Duodenal mucosa (tissue), 2 donors: Measurements from ENCODE around the gene NYAP2.

Experiments used
- H3K27ac ChIP-seq: one replicate; pipeline ENCODE4 v1.7.0; 2013; ENCODE audit warnings: low read depth, low read length
- H3K27me3 ChIP-seq, 2 donors: one replicate each; pipeline ENCODE4 v1.7.0; 2013; ENCODE audit warnings: low read length in 2 of 2, control low read depth in 1 of 2; ENCODE audit not compliant: insufficient read depth in 2 of 2, control insufficient read depth in 1 of 2
- H3K36me3 ChIP-seq, 2 donors: one replicate each; pipeline ENCODE4 v1.7.0; 2013; ENCODE audit warnings: low read length in 2 of 2, control low read depth in 1 of 2; ENCODE audit not compliant: insufficient read depth in 2 of 2, control insufficient read depth in 1 of 2
- H3K4me1 ChIP-seq, 2 donors: one replicate each; pipeline ENCODE4 v1.7.0; 2013; ENCODE audit warnings: low read length in 2 of 2, control low read depth in 1 of 2; ENCODE audit not compliant: insufficient read depth in 2 of 2, control insufficient read depth in 1 of 2
- H3K4me3 ChIP-seq, 2 donors: one replicate each; pipeline ENCODE4 v1.7.0; 2013; ENCODE audit warnings: low read length in 2 of 2, low read depth in 1 of 2
- H3K9ac ChIP-seq, 2 donors: one replicate each; pipeline ENCODE4 v1.7.0; 2013; ENCODE audit warnings: low read length in 2 of 2, low read depth in 1 of 2
- H3K9me3 ChIP-seq, 2 donors: one replicate each; pipeline ENCODE4 v1.7.0; 2013; ENCODE audit warnings: low read length in 2 of 2, control low read depth in 1 of 2; ENCODE audit not compliant: control insufficient read depth in 1 of 2

The NYAP2 gene

GRCh38 chr2:225600444-225600843, 200.9 kb downstream of the NYAP2 start:
- Histone ChIP-seq H3K27ac (no peak overlapping the region), H3K4me3 (no peak overlapping the region), H3K4me1 (no peaks in the 10 kb centered on the region), H3K36me3 (no peaks in the 10 kb centered on the region), H3K27me3 (no peaks in the 10 kb centered on the region), H3K9me3 (no peaks in the 10 kb centered on the region), H3K9ac (no peak overlapping the region)

GRCh38 chr2:225600865-225601264, 201.4 kb downstream of the NYAP2 start:
- Histone ChIP-seq H3K4me1 (no peaks in the 10 kb centered on the region), H3K36me3 (no peaks in the 10 kb centered on the region), H3K9ac (no peak overlapping the region), H3K27ac (no peak overlapping the region), H3K4me3 (no peak overlapping the region), H3K9me3 (no peaks in the 10 kb centered on the region), H3K27me3 (no peaks in the 10 kb centered on the region)

GRCh38 chr2:225602205-225602604, 202.7 kb downstream of the NYAP2 start:
- Histone ChIP-seq H3K4me1 (no peaks in the 10 kb centered on the region), H3K36me3 (no peaks in the 10 kb centered on the region), H3K4me3 (no peak overlapping the region), H3K9ac (no peak overlapping the region), H3K27me3 (no peaks in the 10 kb centered on the region), H3K9me3 (no peaks in the 10 kb centered on the region), H3K27ac (no peak overlapping the region)

GRCh38 chr2:225608136-225608535, 208.6 kb downstream of the NYAP2 start:
- no peaks in the 10 kb centered on the region for H3K9me3 ChIP-seq
- no peaks in the 10 kb centered on the region for H3K36me3 ChIP-seq
- H3K4me3 ChIP-seq = no peak overlapping the region
- H3K9ac ChIP-seq = no peak overlapping the region
- no peak overlapping the region for H3K27ac ChIP-seq
- H3K27me3 ChIP-seq = no peaks in the 10 kb centered on the region
- no peaks in the 10 kb centered on the region for H3K4me1 ChIP-seq

- Histone ChIP-seq H3K36me3 (no peaks in the 10 kb centered on the region), H3K4me3 (no peak overlapping the region), H3K4me1 (no peaks in the 10 kb centered on the region), H3K27me3 (no peaks in the 10 kb centered on the region), H3K27ac (no peak overlapping the region), H3K9ac (no peak overlapping the region), H3K9me3 (no peaks in the 10 kb centered on the region)
Measured at GRCh38 chr2:225612636-225613035, 213.1 kb downstream of the NYAP2 start.

DNA sequence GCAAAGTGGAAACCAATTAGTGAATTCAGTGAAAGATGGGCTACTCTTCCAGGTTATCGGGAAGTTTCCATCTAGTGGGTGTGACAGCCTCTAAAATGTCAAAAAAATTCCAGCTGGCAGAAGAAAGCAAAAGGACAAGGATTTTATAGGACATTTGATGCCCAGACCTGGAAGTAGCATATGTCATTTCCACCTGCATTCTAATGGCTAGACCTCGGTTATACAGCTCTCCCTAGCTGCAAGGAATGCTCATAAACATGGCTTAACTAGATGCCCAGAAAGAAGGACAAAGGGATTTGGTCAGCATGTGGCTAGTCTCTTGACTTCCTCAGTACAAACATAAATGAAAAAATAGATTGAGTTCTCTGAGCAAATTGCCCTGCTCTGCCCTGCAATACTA, 215.4 kb downstream of the NYAP2 start:
- Histone ChIP-seq H3K9ac (no peak overlapping the region), H3K27ac (no peak overlapping the region), H3K9me3 (no peaks in the 10 kb centered on the region)

GRCh38 chr2:225615514-225615913, 216.0 kb downstream of the NYAP2 start:
- Histone ChIP-seq H3K4me3 (no peak overlapping the region), H3K9me3 (no peaks in the 10 kb centered on the region), H3K27ac (no peak overlapping the region), H3K4me1 (no peaks in the 10 kb centered on the region), H3K9ac (no peak overlapping the region), H3K36me3 (no peaks in the 10 kb centered on the region), H3K27me3 (no peaks in the 10 kb centered on the region)

More for the DNA sequence above, 215.4 kb downstream of the NYAP2 start:
- Histone ChIP-seq H3K4me1 (no peaks in the 10 kb centered on the region), H3K36me3 (no peaks in the 10 kb centered on the region), H3K27me3 (no peaks in the 10 kb centered on the region), H3K4me3 (no peak overlapping the region)

DNA sequence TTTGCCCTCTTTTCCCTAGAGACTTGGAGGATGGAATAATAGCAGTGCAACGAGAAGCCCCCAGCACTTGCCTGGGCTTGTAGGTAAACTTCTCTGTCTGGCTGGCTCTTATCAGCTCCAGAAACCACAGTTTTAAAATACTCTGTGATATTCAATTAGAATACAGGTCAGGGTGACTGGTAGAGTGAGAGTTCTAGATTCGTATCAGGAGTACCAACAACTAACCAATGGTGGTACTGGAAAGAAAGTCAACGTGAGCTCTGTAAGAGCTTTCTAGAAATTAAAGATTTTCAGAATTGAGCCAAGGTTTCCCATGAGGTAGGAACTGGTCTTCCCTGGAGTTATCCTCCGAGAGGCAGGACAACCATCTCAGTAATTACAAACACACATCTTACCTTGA, 216.9 kb downstream of the NYAP2 start:
- Histone ChIP-seq H3K27me3 (no peaks in the 10 kb centered on the region), H3K9ac (no peak overlapping the region), H3K36me3 (no peaks in the 10 kb centered on the region), H3K4me1 (no peaks in the 10 kb centered on the region), H3K4me3 (no peak overlapping the region), H3K9me3 (no peaks in the 10 kb centered on the region), H3K27ac (no peak overlapping the region)

DNA sequence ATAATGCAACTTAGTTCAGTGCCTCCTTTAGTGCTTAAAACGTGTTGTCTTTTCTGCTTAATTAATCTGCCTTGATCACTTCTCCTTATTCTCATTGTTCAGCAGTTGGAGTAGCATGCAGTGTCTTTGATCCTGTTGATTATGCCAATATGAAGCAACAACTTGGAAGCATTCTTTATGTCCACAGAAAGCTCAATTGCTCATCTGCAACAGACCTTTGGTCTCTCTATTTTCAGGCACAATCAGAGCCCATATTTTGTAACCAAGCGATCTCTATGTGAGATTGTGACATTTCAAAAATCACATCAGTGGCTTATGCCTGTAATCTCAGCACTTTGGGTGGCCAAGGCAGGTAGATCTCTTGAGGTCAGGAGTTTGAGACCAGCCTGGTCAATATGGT, 217.3 kb downstream of the NYAP2 start:
- Histone ChIP-seq H3K4me1 (no peaks in the 10 kb centered on the region), H3K27me3 (no peaks in the 10 kb centered on the region), H3K36me3 (no peaks in the 10 kb centered on the region), H3K9ac (no peak overlapping the region), H3K9me3 (no peaks in the 10 kb centered on the region), H3K4me3 (no peak overlapping the region), H3K27ac (no peak overlapping the region)

DNA sequence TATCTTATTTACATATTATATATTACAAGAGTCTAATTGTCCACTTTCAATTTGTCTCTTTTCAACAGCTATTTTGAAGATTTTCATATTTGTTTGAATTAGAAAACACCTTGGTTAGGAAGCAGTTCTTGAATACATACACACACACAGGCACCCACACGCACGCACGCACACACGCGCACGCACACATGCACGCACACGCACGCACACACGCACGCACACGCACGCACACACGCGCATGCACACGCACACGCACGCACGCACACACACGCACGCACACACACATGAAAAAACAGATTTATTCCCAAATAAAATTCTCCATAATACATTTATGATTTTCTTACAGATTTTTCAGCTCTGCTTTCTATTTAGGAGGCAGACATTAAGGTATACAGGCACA, 220.7 kb downstream of the NYAP2 start:
- Histone ChIP-seq H3K36me3 (no peaks in the 10 kb centered on the region), H3K9ac (no peak overlapping the region), H3K27me3 (no peaks in the 10 kb centered on the region), H3K9me3 (no peaks in the 10 kb centered on the region), H3K4me1 (no peaks in the 10 kb centered on the region), H3K27ac (no peak overlapping the region), H3K4me3 (no peak overlapping the region)

- no peaks in the 10 kb centered on the region for H3K27me3 ChIP-seq
- H3K9me3 ChIP-seq = no peaks in the 10 kb centered on the region
- H3K27ac ChIP-seq = no peak overlapping the region
- H3K9ac ChIP-seq = no peak overlapping the region
- no peaks in the 10 kb centered on the region for H3K4me1 ChIP-seq
- H3K4me3 ChIP-seq = no peak overlapping the region
- H3K36me3 ChIP-seq = no peaks in the 10 kb centered on the region
Measured at GRCh38 chr2:225630824-225631533, 231.5 kb downstream of the NYAP2 start.
